Measurements from ENCODE around the gene SH2B3.

SH2B3 gene

DNA sequence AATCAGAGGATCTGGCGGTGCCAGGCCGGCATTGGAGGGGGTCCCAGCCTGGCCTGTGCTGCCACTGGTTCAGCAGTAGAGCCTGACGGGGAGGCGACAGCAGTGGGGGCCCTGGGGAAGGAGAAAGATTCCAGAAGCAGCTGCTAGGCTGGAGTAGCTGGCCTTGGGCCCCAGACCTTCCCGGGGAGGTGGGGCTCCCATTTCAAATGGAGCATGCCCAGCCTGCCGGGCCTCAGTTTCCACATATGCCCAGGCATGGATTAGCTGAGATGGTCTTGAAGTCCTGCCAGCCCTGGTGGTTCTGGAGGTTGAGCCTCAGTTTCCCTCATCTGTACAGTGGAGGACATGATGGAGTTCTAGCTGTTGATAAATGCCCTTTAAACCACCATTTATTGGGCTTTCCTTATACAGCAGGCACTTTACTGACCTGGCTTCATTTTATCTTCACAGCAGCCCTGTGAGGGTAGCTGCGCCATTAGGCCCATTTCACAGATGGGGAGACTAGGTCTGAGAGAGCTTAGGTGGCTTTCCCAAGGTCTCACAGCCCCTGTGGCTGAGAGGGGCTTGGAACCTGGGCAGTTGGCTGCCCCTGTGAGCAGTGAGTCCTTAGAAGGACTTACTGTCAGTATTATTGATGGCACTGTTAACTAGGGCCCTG is 21.8 kb downstream of the SH2B3 start:
- ChIA-PET POLR2A (no interaction called here), CTCF (interaction anchor here (0.6 to 1.1 kb wide), 2 partner anchors 31 to 391 kb away, joined by 3 to 7 read pairs; no protein-coding TSS in a partner anchor)
- TF ChIP-seq BHLHE40 (IDR thresholded peaks at IDR 0.05; ENCODE audit: borderline replicate concordance) (no peak), SP1 (IDR thresholded peaks at IDR 0.05) (no peak), SUZ12 (IDR thresholded peaks at IDR 0.05) (no peak), PKNOX1 (IDR thresholded peaks at IDR 0.05) (no peak), L3MBTL2 (conservative IDR thresholded peaks at IDR 0.05) (no peak), FOXA1 (IDR thresholded peaks at IDR 0.05) (no peak), ELF4 (IDR thresholded peaks at IDR 0.05) (no peak), NFRKB (IDR thresholded peaks at IDR 0.05) (no peak), TARDBP (IDR thresholded peaks at IDR 0.05) (no peak), HDGF (IDR thresholded peaks at IDR 0.05; ENCODE audit: borderline replicate concordance) (no peak)
- DNase-seq (ENCODE audit: extremely low spot score) = no peak

GRCh38 chr12:111428081-111428727 is 22.5 kb downstream of the SH2B3 start:
- ChIA-PET POLR2A (no interaction called here), CTCF (no interaction called here)
- TF ChIP-seq LEF1 (IDR thresholded peaks at IDR 0.05; ENCODE audit: borderline replicate concordance) = no peak
- no peak for TF ChIP-seq L3MBTL2 (conservative IDR thresholded peaks at IDR 0.05)
- TF ChIP-seq BHLHE40 (IDR thresholded peaks at IDR 0.05; ENCODE audit: borderline replicate concordance) = no peak
- TF ChIP-seq PKNOX1 (IDR thresholded peaks at IDR 0.05) = no peak
- no peak for TF ChIP-seq TARDBP (IDR thresholded peaks at IDR 0.05)
- no peak for TF ChIP-seq ARNT (IDR thresholded peaks at IDR 0.05)
- TF ChIP-seq ZNF384 (IDR thresholded peaks at IDR 0.05) = no peak
- no peak for TF ChIP-seq NFRKB (IDR thresholded peaks at IDR 0.05)
- no peak for TF ChIP-seq CTBP1 (IDR thresholded peaks at IDR 0.05; ENCODE audit: borderline replicate concordance)
- no peak for TF ChIP-seq HDGF (IDR thresholded peaks at IDR 0.05; ENCODE audit: borderline replicate concordance)
- TF ChIP-seq FOXA1 (IDR thresholded peaks at IDR 0.05) = no peak
- no peak for TF ChIP-seq SP1 (IDR thresholded peaks at IDR 0.05)
- no peak for TF ChIP-seq ELF4 (IDR thresholded peaks at IDR 0.05)
- no peak for DNase-seq (ENCODE audit: extremely low spot score)

DNA sequence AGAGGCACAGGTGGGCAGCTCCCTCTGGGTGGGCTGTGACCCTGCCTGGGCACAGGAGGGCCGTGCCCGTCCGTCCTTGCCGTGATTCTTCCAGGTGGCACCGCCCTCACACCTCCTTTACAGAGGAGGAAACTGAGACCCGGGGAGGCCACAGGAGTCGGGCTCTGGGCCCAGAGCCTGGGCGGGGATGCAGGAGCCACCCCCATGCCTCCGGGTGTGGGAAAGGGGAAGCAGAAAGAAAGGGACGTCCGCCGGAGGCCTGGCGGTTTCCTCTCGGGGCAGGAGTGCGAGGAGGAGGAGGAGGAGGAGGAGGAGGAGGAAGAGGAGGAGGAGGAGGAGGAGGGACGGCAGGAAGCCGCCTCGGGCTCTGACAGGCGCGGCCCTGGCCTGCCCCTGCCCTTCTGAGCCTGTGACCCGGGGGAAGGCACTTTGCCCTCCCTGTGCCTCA is 23.0 kb downstream of the SH2B3 start:
- no peak for TF ChIP-seq FOXK2 (IDR thresholded peaks at IDR 0.05)
- no peak for TF ChIP-seq HDGF (IDR thresholded peaks at IDR 0.05; ENCODE audit: borderline replicate concordance)
- TF ChIP-seq PKNOX1 (IDR thresholded peaks at IDR 0.05) = no peak
- no peak for TF ChIP-seq LEF1 (IDR thresholded peaks at IDR 0.05; ENCODE audit: borderline replicate concordance)
- no peak for TF ChIP-seq TARDBP (IDR thresholded peaks at IDR 0.05)
- no peak for TF ChIP-seq L3MBTL2 (conservative IDR thresholded peaks at IDR 0.05)
- no peak for TF ChIP-seq ELF4 (IDR thresholded peaks at IDR 0.05)
- no peak for TF ChIP-seq ARNT (IDR thresholded peaks at IDR 0.05)
- TF ChIP-seq FOXA1 (IDR thresholded peaks at IDR 0.05) = no peak
- TF ChIP-seq SP1 (IDR thresholded peaks at IDR 0.05) = no peak
- no peak for TF ChIP-seq SUZ12 (IDR thresholded peaks at IDR 0.05)
- TF ChIP-seq CTBP1 (IDR thresholded peaks at IDR 0.05; ENCODE audit: borderline replicate concordance) = no peak
- TF ChIP-seq BHLHE40 (IDR thresholded peaks at IDR 0.05; ENCODE audit: borderline replicate concordance) = no peak
- TF ChIP-seq FOXM1 (IDR thresholded peaks at IDR 0.05; ENCODE audit: borderline replicate concordance) = no peak
- no peak for TF ChIP-seq NFRKB (IDR thresholded peaks at IDR 0.05)
- TF ChIP-seq ZNF384 (IDR thresholded peaks at IDR 0.05) = no peak
- no peak for DNase-seq (ENCODE audit: extremely low spot score)
- CTCF ChIA-PET = no interaction called here
- POLR2A ChIA-PET = no interaction called here

DNA sequence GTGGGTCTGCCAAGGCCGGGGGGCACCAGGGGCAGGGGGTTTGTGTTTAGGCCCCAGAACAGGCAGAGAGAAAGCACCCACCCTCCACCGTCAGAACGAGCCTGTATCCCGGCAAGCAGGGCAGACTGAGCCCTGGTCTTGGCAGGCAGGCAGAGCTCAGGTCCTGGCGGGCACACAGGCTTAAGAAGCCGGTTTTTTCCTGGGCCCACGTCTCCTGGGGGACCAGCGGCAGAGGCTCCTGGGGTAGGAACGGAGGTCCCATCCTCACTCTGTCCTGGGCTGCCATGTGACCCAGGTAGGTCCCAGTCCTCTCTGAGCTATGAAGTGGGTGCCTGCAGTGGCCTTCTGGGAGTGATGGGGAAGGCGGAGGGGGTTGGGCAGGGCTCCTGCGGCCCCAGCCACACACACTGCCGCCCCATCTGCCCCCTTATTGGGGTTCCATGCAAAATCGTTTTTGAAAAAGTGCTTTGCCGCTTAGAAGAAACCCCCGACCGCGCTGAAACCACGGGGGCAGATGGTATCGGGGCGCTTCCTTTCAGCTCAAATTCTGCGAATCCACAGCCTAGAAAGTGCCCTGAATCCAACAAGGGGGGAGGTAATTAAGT is 24.2 kb downstream of the SH2B3 start:
- no peak for TF ChIP-seq SP1 (IDR thresholded peaks at IDR 0.05)
- TF ChIP-seq HDGF (IDR thresholded peaks at IDR 0.05; ENCODE audit: borderline replicate concordance) = no peak
- no peak for TF ChIP-seq FOXA1 (IDR thresholded peaks at IDR 0.05)
- no peak for TF ChIP-seq ZNF384 (IDR thresholded peaks at IDR 0.05)
- TF ChIP-seq NFRKB (IDR thresholded peaks at IDR 0.05) = no peak
- no peak for TF ChIP-seq CTBP1 (IDR thresholded peaks at IDR 0.05; ENCODE audit: borderline replicate concordance)
- TF ChIP-seq LEF1 (IDR thresholded peaks at IDR 0.05; ENCODE audit: borderline replicate concordance) = no peak
- TF ChIP-seq BHLHE40 (IDR thresholded peaks at IDR 0.05; ENCODE audit: borderline replicate concordance) = no peak
- no peak for TF ChIP-seq FOXK2 (IDR thresholded peaks at IDR 0.05)
- no peak for TF ChIP-seq L3MBTL2 (conservative IDR thresholded peaks at IDR 0.05)
- no peak for TF ChIP-seq ARNT (IDR thresholded peaks at IDR 0.05)
- no peak for TF ChIP-seq TARDBP (IDR thresholded peaks at IDR 0.05)
- no peak for TF ChIP-seq FOXM1 (IDR thresholded peaks at IDR 0.05; ENCODE audit: borderline replicate concordance)
- no peak for TF ChIP-seq ELF4 (IDR thresholded peaks at IDR 0.05)
- no peak for TF ChIP-seq SUZ12 (IDR thresholded peaks at IDR 0.05)
- TF ChIP-seq PKNOX1 (IDR thresholded peaks at IDR 0.05) = no peak
- ChIA-PET POLR2A (interaction anchor here (0.7 kb wide), 1 partner anchor 434 kb away, joined by 3 read pairs; no protein-coding TSS in a partner anchor), CTCF (no interaction called here)

More for the DNA sequence above, 24.2 kb downstream of the SH2B3 start:
- no peak for DNase-seq (ENCODE audit: extremely low spot score)

Measured in HEK293T (cell line).